G401 (cell line): ENCODE data around the gene FBXO22. TPM values are rescaled to one million over a fixed set of nuclear protein-coding genes. Genes with fewer than 3 reads are reported as not detected.
"Not testable (repeated sequence)": the region's sequence is repeated elsewhere in the genome, so short reads cannot be mapped to it uniquely, and the experiment has no call there.

Experiments used
- DNase-seq: peaks from one replicate; pipeline ENCODE4 v3.0.0-alpha.2; 2015; ENCODE audit warnings: low spot score
- in situ Hi-C: cut with HindIII; loops from 2 replicates; pipeline ENCODE4 v1.10.0; 2016; ENCODE audit warnings: low sequenced_read_pairs, mixed read lengths
- total RNA-seq: library from RNA; depleted of rRNA; stranded (reverse); fragments of >200 nt; shearing (Covaris generic); gene quantifications from 2 replicates; pipeline ENCODE4 v1.2.3, GENCODE V29; 2014; rRNA removed

FBXO22 gene
- total RNA-seq, 1 experiment from 2014 or later, result 111 TPM

GRCh38 chr15:75952525-75952924, 48.8 kb downstream of the FBXO22 start:
- no peak for DNase-seq
- in situ Hi-C loops, result no loop called here

- no peak for DNase-seq
- in situ Hi-C loops, result no loop called here
Observed at GRCh38 chr15:75955720-75956119, 52.0 kb downstream of the FBXO22 start.

- in situ Hi-C loops, result no loop called here
- no peak for DNase-seq
Observed at GRCh38 chr15:75961331-75961730, 57.7 kb downstream of the FBXO22 start.

GRCh38 chr15:75966073-75966472, 62.4 kb downstream of the FBXO22 start:
- no peak for DNase-seq

GRCh38 chr15:75976766-75977165, 73.1 kb downstream of the FBXO22 start:
- DNase-seq, in situ Hi-C loops: not testable (repeated sequence)

More at GRCh38 chr15:75966073-75966472, 62.4 kb downstream of the FBXO22 start:
- in situ Hi-C loops, result no loop called here

- DNase-seq, result no peak
- in situ Hi-C loops, result no loop called here
Observed at GRCh38 chr15:75981149-75981815, 77.6 kb downstream of the FBXO22 start.

- in situ Hi-C loops, result no loop called here
- no peak for DNase-seq
Observed at GRCh38 chr15:75982468-75982867, 78.8 kb downstream of the FBXO22 start.

- in situ Hi-C loops, DNase-seq: not testable (repeated sequence)
Observed at GRCh38 chr15:75984706-75985105, 81.0 kb downstream of the FBXO22 start.

GRCh38 chr15:75985971-75986370, 82.3 kb downstream of the FBXO22 start:
- in situ Hi-C loops, result no loop called here
- DNase-seq, result no peak

- DNase-seq, result no peak
- in situ Hi-C loops, result no loop called here
Observed at GRCh38 chr15:75989045-75989444, 85.4 kb downstream of the FBXO22 start.

GRCh38 chr15:75989875-75990274, 86.2 kb downstream of the FBXO22 start:
- DNase-seq, result no peak
- in situ Hi-C loops, result no loop called here

Other genes starting within 250 kb of the FBXO22 start
- 32.3 and 34.4 TPM in 2 replicates for gene CSPG4, start 191.0 kb upstream of the FBXO22 start, total RNA-seq
- 28.6 and 35.9 TPM in 2 replicates for gene UBE2Q2, start 60.4 kb upstream of the FBXO22 start, total RNA-seq
- not detected in 2 replicates for gene NRG4, start 108.5 kb downstream of the FBXO22 start, total RNA-seq
- gene TMEM266, start 156.1 kb downstream of the FBXO22 start, total RNA-seq, result 0.06 and 1.5 TPM in 2 replicates